GM23338 (cell line): ENCODE data around the gene SERPINI2. TPM values are rescaled to one million over a fixed set of nuclear protein-coding genes. Genes with fewer than 3 reads are reported as not detected.

ENCODE experiments used
- ATAC-seq: fragments of 200-7000 bp; cut with Tn5 transposase; 3 replicates; pipeline ENCODE4 v1.9.1; 2020
- DNase-seq: peaks from one replicate; pipeline ENCODE4 v3.0.0-alpha.2; 2015; ENCODE audit warnings: low spot score
- H2AFZ ChIP-seq: fragments of 200-600 bp; sonication (generic); 2 replicates; pipeline ENCODE4 v1.8.0; 2016; ENCODE audit warnings: antibody characterized with exemption, mild to moderate bottlenecking, moderate library complexity
- H3F3A ChIP-seq: fragments of 200-600 bp; sonication (generic); replicated peaks from 2 replicates; pipeline ENCODE4 v1.8.0; 2017; ENCODE audit warnings: antibody characterized with exemption, mixed run types, low read depth
- H3K27ac ChIP-seq: fragments of 200-600 bp; sonication (generic); 2 replicates; pipeline ENCODE4 v1.6.1; 2016; ENCODE audit warnings: low read depth
- H3K27me3 ChIP-seq: fragments of 200-600 bp; sonication (generic); 2 replicates; pipeline ENCODE4 v1.8.0; 2016; ENCODE audit warnings: mild to moderate bottlenecking, mixed run types, moderate library complexity; ENCODE audit not compliant: insufficient read depth
- H3K36me3 ChIP-seq: fragments of 200-600 bp; sonication (generic); 2 replicates; pipeline ENCODE4 v1.8.0; 2016; ENCODE audit warnings: mild to moderate bottlenecking; ENCODE audit not compliant: insufficient read depth
- H3K4me1 ChIP-seq: fragments of 200-600 bp; sonication (generic); 2 replicates; pipeline ENCODE4 v1.8.0; 2016; ENCODE audit warnings: mild to moderate bottlenecking, moderate library complexity; ENCODE audit not compliant: insufficient read depth
- H3K4me2 ChIP-seq: fragments of 200-600 bp; sonication (generic); 2 replicates; pipeline ENCODE4 v1.7.1; 2017; ENCODE audit warnings: mixed run types
- H3K4me3 ChIP-seq: fragments of 200-600 bp; sonication (generic); 2 replicates; pipeline ENCODE4 v1.6.1; 2016; ENCODE audit warnings: mixed run types
- H3K79me2 ChIP-seq: fragments of 200-600 bp; sonication (generic); replicated peaks from 2 replicates; pipeline ENCODE4 v1.8.0; 2017; ENCODE audit warnings: mild to moderate bottlenecking; ENCODE audit not compliant: insufficient read depth
- H3K9me2 ChIP-seq: fragments of 200-600 bp; sonication (generic); 2 replicates; pipeline ENCODE4 v1.8.0; 2017; ENCODE audit not compliant: insufficient read depth
- H4K20me1 ChIP-seq: fragments of 200-600 bp; sonication (generic); replicated peaks from 2 replicates; pipeline ENCODE4 v1.8.0; 2017; ENCODE audit warnings: mild to moderate bottlenecking; ENCODE audit not compliant: insufficient read depth
- H3K27ac Mint-ChIP-seq: 2 replicates; pipeline ENCODE4 v1.8.0; 2020; ENCODE audit warnings: inconsistent platforms, mild to moderate bottlenecking, moderate library complexity, mixed read lengths
- H3K27me3 Mint-ChIP-seq: 3 replicates; pipeline ENCODE4 v1.8.0; 2022; ENCODE audit warnings: low read depth, mild to moderate bottlenecking, moderate library complexity, mixed read lengths, inconsistent platforms; ENCODE audit not compliant: insufficient read depth, poor library complexity
- H3K36me3 Mint-ChIP-seq: 3 replicates; pipeline ENCODE4 v1.8.0; 2021; ENCODE audit warnings: low read depth, mild to moderate bottlenecking, inconsistent platforms, moderate library complexity, mixed read lengths
- H3K4me1 Mint-ChIP-seq: 3 replicates; pipeline ENCODE4 v1.8.0; 2020; ENCODE audit warnings: mild to moderate bottlenecking, inconsistent platforms, mixed read lengths
- H3K4me3 Mint-ChIP-seq: 3 replicates; pipeline ENCODE4 v1.8.0; 2021; ENCODE audit warnings: moderate library complexity, mild to moderate bottlenecking, inconsistent platforms, mixed read lengths
- H3K9me3 Mint-ChIP-seq: 3 replicates; pipeline ENCODE4 v1.8.0; 2020; ENCODE audit warnings: moderate library complexity, mild to moderate bottlenecking, inconsistent platforms, mixed read lengths
- CREB1 ChIP-seq: fragments of 250-450 bp; sonication (Bioruptor Pico); IDR thresholded peaks from 2 replicates; pipeline ENCODE4 v1.5.0; 2020; ENCODE audit warnings: low read depth, mild to moderate bottlenecking, moderate library complexity
- ETS1 ChIP-seq: IDR thresholded peaks from 2 replicates; pipeline ENCODE4 v1.6.1; 2016; ENCODE audit warnings: antibody characterized with exemption
- EZH2 ChIP-seq: fragments of 200-600 bp; sonication (generic); IDR thresholded peaks from one replicate; pipeline ENCODE4 v1.8.0; 2017; ENCODE audit warnings: antibody characterized with exemption, mild to moderate bottlenecking, low read depth; ENCODE audit not compliant: unreplicated experiment
- EZH2phosphoT487 ChIP-seq: fragments of 200-600 bp; sonication (generic); IDR thresholded peaks from one replicate; pipeline ENCODE4 v1.8.1; 2018; ENCODE audit warnings: antibody characterized with exemption; ENCODE audit not compliant: unreplicated experiment
- JUNB ChIP-seq: IDR thresholded peaks from one replicate; pipeline ENCODE4 v1.6.1; 2016; ENCODE audit warnings: antibody characterized with exemption; ENCODE audit not compliant: unreplicated experiment
- ZNF114 ChIP-seq: fragments of 250-450 bp; sonication (Bioruptor Pico); IDR thresholded peaks from 2 replicates; pipeline ENCODE4 v1.5.0; 2020; ENCODE audit warnings: mild to moderate bottlenecking, moderate library complexity
- polyA plus RNA-seq: library from polyadenylated mRNA; unstranded; fragments of >200 nt; fragmentation: Nextera tagmentation; extraction: Ambion mirVana; gene quantifications from 2 replicates; pipeline ENCODE4 v1.2.1, GENCODE V29; 2016
- total RNA-seq: library from RNA; depleted of rRNA; stranded (reverse); fragments of >200 nt; shearing (Covaris generic); gene quantifications from 2 replicates; pipeline ENCODE4 v1.2.3, GENCODE V29; 2014
- TF ChIP-seq, protein P1 (sequence below): IDR thresholded peaks from one replicate; pipeline ENCODE4 v1.6.1; 2018; ENCODE audit warnings: antibody characterized with exemption; ENCODE audit not compliant: unreplicated experiment
- TF ChIP-seq, protein P2 (sequence below), 2 experiments: fragments of 200-600 bp in 1 of 2; sonication (generic) in 1 of 2; conservative IDR thresholded peaks; 2 replicates each; pipeline versions ENCODE4 v1.5.1 to v1.6.1; 2016 to 2017; ENCODE audit warnings: antibody characterized with exemption in 2 of 2, low read depth in 2 of 2, mild to moderate bottlenecking in 2 of 2, moderate library complexity in 1 of 2

SERPINI2 gene
- total and polyA plus RNA-seq, 2 experiments from 2014 or later = 0.68 to 2.5 TPM

DNA sequence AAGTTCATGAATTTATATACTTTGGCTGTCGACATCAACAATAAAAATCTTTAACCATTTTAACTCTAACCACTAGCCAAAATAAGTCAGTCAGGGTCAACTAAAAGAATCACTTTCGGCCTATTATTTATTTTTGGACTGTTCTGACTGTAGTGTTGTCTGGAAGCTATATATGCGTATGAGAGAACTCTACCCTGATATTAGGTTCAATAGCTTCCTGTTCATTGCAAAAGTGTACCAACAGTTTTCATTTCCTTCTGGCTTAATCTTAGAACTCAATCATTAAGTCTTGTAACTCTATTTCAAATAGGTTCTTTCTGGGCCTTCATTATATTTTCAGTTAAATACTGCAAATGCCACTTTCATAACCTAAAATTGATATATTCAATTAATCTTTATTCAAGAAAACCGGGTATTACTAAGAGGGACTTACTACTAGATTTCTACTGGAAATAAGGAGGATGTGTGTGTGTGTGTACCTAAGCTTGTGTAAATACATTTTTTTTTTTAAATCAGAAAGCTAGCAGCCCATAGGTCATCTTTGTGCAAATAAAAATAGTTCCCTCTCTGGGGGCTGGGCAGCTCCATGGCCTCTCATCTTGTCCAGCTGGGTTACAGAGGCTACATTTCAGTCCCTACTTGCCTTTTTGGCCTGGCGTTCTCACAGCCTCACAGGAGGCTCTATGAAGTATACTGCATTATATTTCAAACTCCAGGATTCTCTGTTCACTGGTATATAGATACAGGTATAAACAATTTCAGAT is 5.8 kb downstream of the SERPINI2 start:
- Histone ChIP-seq H3K27ac (no peak overlapping the region), H2AFZ (no peak overlapping the region), H4K20me1 (no peaks in the 10 kb centered on the region), H3K79me2 (no peaks in the 10 kb centered on the region), H3K9me2 (no peaks in the 10 kb centered on the region), H3K27me3 (no peaks in the 10 kb centered on the region), H3K4me1 (peaks cover 17% of the 10 kb centered on the region), H3K36me3 (no peaks in the 10 kb centered on the region), H3K4me2 (peak overlapping the region; percentile 11; the same call in 1 of the 2 replicates), H3F3A (no peaks in the 10 kb centered on the region), H3K4me3 (no peak overlapping the region)
- no peaks in the 10 kb centered on the region for H3K36me3 Mint-ChIP-seq
- DNase-seq (no peak), ATAC-seq (no peak)
- peaks cover 15% of the 10 kb centered on the region for H3K4me1 Mint-ChIP-seq
- no peaks in the 10 kb centered on the region for H3K27me3 Mint-ChIP-seq
- H3K27ac Mint-ChIP-seq = no peak overlapping the region; the same call in 1 of the 2 replicates
- TF ChIP-seq EZH2phosphoT487 = no peak
- no peak for TF ChIP-seq ZNF114 (CRISPR knock-in tag)
- no peak for TF ChIP-seq ETS1
- TF ChIP-seq, protein P1, sequence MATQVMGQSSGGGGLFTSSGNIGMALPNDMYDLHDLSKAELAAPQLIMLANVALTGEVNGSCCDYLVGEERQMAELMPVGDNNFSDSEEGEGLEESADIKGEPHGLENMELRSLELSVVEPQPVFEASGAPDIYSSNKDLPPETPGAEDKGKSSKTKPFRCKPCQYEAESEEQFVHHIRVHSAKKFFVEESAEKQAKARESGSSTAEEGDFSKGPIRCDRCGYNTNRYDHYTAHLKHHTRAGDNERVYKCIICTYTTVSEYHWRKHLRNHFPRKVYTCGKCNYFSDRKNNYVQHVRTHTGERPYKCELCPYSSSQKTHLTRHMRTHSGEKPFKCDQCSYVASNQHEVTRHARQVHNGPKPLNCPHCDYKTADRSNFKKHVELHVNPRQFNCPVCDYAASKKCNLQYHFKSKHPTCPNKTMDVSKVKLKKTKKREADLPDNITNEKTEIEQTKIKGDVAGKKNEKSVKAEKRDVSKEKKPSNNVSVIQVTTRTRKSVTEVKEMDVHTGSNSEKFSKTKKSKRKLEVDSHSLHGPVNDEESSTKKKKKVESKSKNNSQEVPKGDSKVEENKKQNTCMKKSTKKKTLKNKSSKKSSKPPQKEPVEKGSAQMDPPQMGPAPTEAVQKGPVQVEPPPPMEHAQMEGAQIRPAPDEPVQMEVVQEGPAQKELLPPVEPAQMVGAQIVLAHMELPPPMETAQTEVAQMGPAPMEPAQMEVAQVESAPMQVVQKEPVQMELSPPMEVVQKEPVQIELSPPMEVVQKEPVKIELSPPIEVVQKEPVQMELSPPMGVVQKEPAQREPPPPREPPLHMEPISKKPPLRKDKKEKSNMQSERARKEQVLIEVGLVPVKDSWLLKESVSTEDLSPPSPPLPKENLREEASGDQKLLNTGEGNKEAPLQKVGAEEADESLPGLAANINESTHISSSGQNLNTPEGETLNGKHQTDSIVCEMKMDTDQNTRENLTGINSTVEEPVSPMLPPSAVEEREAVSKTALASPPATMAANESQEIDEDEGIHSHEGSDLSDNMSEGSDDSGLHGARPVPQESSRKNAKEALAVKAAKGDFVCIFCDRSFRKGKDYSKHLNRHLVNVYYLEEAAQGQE = no peak
- TF ChIP-seq CREB1 (CRISPR knock-in tag) = no peak
- TF ChIP-seq, protein P2, sequence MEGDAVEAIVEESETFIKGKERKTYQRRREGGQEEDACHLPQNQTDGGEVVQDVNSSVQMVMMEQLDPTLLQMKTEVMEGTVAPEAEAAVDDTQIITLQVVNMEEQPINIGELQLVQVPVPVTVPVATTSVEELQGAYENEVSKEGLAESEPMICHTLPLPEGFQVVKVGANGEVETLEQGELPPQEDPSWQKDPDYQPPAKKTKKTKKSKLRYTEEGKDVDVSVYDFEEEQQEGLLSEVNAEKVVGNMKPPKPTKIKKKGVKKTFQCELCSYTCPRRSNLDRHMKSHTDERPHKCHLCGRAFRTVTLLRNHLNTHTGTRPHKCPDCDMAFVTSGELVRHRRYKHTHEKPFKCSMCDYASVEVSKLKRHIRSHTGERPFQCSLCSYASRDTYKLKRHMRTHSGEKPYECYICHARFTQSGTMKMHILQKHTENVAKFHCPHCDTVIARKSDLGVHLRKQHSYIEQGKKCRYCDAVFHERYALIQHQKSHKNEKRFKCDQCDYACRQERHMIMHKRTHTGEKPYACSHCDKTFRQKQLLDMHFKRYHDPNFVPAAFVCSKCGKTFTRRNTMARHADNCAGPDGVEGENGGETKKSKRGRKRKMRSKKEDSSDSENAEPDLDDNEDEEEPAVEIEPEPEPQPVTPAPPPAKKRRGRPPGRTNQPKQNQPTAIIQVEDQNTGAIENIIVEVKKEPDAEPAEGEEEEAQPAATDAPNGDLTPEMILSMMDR (conservative IDR thresholded peaks at IDR 0.05; ENCODE audit: low read depth in 2 of 2) = no peak
- H3K9me3 Mint-ChIP-seq = no peaks in the 10 kb centered on the region
- no peak overlapping the region for H3K4me3 Mint-ChIP-seq

GRCh38 chr3:167466966-167467365 is 6.9 kb downstream of the SERPINI2 start:
- Histone ChIP-seq H3K4me1 (peaks cover 17% of the 10 kb centered on the region), H3K27ac (no peak overlapping the region), H3K79me2 (no peaks in the 10 kb centered on the region), H3K27me3 (no peaks in the 10 kb centered on the region), H3F3A (no peaks in the 10 kb centered on the region), H3K9me2 (0 out of 2 replicates have a peak, but pooled peaks cover 5% of the 10 kb centered on the region), H3K4me3 (no peak overlapping the region), H4K20me1 (no peaks in the 10 kb centered on the region), H2AFZ (no peak overlapping the region), H3K4me2 (peak overlapping the region; percentile 11; the same call in 1 of the 2 replicates), H3K36me3 (no peaks in the 10 kb centered on the region)
- Mint-ChIP-seq H3K9me3 (no peaks in the 10 kb centered on the region), H3K36me3 (no peaks in the 10 kb centered on the region), H3K27ac (no peak overlapping the region), H3K27me3 (no peaks in the 10 kb centered on the region), H3K4me3 (no peak overlapping the region), H3K4me1 (peaks cover 15% of the 10 kb centered on the region)
- ATAC-seq (no peak), DNase-seq (no peak)
- TF ChIP-seq JUNB (no peak), EZH2 (no peak)
